Fibroblast of mammary gland (primary cell): ENCODE data around the gene TMEM254.
A peak's percentile ranks its signal among the peaks of the same experiment; 100 is the strongest.

Source experiments
- DNase-seq: peaks from one replicate; pipeline ENCODE4 v3.0.0-alpha.2; 2010; ENCODE audit warnings: low read depth
- H3K4me3 ChIP-seq: 2 replicates; pipeline ENCODE4 v1.5.1; 2011; ENCODE audit warnings: low read depth, mild to moderate bottlenecking, low read length, moderate library complexity; ENCODE audit not compliant: control insufficient read depth
- TF ChIP-seq, protein P1 (sequence below): conservative IDR thresholded peaks from 2 replicates; pipeline ENCODE4 v1.5.1; 2011; ENCODE audit warnings: low read depth, low read length, inconsistent platforms; ENCODE audit not compliant: control insufficient read depth, insufficient read depth

TMEM254 gene

DNA sequence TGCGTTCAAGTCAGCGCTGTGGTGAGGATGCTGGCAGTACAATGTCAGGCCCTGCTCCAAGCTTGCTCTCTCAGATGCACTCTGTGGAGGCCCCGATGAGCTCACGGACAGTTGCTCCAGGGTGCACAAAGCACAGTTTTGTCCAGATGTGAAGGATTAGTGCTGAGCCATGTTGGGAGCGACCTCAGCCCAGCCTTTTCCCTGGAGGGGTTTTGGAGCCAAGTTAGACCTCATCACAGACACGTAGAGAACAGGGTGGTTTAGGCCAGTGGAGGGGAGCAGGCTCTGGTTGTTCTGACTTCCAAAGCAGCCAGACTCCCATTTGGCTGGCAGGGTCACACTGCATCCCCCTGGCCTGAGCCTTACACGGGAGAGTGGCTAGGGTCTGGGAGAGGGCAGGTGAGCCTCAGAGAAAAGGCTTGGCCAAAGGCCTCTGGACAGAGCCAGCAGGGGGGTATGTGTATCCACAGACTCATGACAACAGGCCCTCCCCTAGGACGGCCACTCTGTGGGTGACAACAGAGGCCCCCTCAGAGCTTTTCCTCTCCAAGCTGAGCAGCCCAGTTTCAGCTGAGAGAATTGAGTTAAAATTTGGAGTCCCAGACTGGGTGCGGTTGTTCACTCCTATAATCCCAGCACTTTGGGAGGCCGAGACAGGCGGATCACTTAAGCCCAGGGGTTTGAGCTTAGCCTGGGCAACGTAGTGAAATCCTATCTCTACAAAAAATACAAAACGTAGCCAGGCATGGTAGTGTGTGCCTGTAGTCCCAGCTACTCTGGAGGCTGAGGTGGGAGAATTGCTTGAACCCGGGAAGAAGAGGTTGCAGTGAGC is 58.8 kb downstream of the TMEM254 start:
- TF ChIP-seq, protein P1, sequence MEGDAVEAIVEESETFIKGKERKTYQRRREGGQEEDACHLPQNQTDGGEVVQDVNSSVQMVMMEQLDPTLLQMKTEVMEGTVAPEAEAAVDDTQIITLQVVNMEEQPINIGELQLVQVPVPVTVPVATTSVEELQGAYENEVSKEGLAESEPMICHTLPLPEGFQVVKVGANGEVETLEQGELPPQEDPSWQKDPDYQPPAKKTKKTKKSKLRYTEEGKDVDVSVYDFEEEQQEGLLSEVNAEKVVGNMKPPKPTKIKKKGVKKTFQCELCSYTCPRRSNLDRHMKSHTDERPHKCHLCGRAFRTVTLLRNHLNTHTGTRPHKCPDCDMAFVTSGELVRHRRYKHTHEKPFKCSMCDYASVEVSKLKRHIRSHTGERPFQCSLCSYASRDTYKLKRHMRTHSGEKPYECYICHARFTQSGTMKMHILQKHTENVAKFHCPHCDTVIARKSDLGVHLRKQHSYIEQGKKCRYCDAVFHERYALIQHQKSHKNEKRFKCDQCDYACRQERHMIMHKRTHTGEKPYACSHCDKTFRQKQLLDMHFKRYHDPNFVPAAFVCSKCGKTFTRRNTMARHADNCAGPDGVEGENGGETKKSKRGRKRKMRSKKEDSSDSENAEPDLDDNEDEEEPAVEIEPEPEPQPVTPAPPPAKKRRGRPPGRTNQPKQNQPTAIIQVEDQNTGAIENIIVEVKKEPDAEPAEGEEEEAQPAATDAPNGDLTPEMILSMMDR: no peak
- no peak overlapping the region for H3K4me3 ChIP-seq
- peak; percentile 97 for DNase-seq

DNA sequence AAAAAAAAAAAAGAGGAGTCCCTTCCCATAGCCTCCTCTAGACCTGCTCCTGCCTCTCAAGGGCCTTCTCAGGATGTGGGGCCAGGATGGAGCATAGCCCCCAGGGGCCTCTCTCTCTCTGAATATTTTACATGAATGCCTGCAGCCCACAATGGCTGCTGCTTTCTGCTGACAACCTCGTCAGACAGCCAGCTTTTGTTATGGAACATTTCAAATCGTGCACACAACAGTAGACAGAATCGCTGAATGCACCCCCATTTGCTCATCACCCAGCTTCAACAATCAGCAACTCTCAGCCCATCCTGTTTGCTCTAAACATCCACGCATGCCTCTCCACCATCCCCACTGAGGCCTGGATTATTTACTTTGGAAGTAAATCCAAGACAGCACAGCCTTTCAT is 59.5 kb downstream of the TMEM254 start:
- H3K4me3 ChIP-seq: no peak overlapping the region
- no peak for DNase-seq
- TF ChIP-seq, protein P1: no peak

DNA sequence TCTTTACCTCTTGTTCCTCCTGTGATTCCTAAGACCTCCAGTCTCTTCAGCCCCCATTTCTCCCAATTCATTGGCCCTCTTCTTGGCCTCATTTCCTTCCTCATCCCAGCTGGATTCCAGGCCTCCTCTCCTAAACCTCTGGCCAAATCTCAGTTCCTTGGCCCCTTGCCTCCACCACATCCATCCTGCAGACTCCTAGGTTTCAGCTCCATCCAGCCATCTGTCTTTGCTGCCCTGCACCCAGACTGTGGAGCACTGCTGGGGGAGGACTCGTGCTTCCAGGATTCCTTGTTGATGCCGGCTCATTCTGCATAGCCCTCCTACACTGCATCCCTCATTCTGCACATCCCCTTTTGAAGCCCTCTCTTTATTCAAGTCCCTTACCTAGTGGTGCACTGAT is 60.8 kb downstream of the TMEM254 start:
- TF ChIP-seq, protein P1: no peak
- DNase-seq: no peak

DNA sequence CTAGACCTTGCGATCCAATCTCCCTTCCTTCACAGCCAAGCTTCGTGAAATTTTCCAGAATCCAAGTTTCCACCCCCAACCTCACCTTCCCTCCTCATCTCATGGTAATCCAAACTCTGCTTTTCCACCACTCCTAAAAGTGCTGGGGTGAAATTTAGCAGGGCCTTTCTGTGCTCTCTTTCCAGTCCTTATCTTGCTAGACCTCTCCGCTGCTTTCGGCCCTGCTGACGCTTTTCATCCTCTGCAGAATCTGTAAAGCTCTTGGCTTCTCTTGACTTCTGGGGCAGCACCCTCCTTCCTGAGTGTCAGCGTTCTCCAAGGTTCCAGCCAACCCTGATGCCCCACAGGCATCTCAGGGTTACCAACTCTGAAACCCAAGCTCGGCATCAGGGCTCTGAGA is 61.8 kb downstream of the TMEM254 start:
- DNase-seq: no peak
- TF ChIP-seq, protein P1: no peak
- H3K4me3 ChIP-seq: no peak overlapping the region

More for the DNA sequence above, 60.8 kb downstream of the TMEM254 start:
- H3K4me3 ChIP-seq: no peak overlapping the region

DNA sequence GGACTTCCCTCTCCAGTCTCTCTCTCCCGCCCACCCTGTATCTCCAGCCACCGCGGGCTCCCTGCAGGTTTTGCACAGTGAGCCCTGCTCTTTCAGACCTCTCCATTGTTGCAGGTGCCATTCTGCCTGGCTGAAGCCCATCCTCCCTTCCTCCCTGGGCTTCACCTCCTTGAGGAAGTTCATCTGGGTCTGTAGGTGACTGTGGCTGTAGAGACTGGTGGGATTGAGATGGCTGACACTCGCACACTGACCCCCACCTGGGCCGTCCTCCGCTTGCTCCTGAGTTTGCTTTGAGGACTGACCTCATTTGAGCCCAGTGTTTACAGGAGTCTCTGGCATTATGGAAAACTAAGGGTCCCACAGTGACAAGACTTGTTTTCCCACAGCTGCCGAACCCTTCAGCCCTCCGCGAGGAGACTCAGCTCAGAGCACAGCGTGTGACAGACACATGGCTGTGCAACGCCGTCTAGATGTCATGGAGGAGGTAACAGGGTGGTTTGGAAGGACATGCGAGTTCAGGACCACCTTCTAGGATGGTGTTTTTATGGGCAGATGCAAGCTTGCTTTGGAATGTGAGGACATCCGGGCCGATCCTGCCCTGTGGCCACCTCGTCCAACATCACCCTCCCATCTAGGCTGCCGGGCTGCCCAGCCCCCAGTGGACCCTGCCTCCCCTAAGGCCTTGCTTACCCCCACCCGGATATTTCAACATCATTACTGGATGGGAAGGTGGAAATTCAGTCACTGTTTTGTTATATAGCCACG is 63.4 kb downstream of the TMEM254 start:
- no peak for DNase-seq
- no peak overlapping the region for H3K4me3 ChIP-seq
- TF ChIP-seq, protein P1: no peak
